Activated naive CD8-positive, alpha-beta T cell (primary cell): ENCODE results near the gene HOMER1.
"Not testable (repeated sequence)": the region's sequence is repeated elsewhere in the genome, so short reads cannot be mapped to it uniquely, and the experiment has no call there.

Experiments used
- H3K27ac Mint-ChIP-seq: one replicate; pipeline ENCODE4 v1.8.0; 2021; ENCODE audit warnings: mixed read lengths
- H3K27me3 Mint-ChIP-seq: one replicate; pipeline ENCODE4 v1.8.0; 2021; ENCODE audit warnings: mixed read lengths
- H3K36me3 Mint-ChIP-seq: one replicate; pipeline ENCODE4 v1.8.0; 2021; ENCODE audit warnings: mixed read lengths
- H3K4me1 Mint-ChIP-seq: one replicate; pipeline ENCODE4 v1.8.0; 2021; ENCODE audit warnings: low read depth, mixed read lengths
- H3K4me3 Mint-ChIP-seq: one replicate; pipeline ENCODE4 v1.8.0; 2021; ENCODE audit warnings: mild to moderate bottlenecking, mixed read lengths
- H3K9me3 Mint-ChIP-seq: one replicate; pipeline ENCODE4 v1.8.0; 2021; ENCODE audit warnings: low read depth, mixed read lengths

HOMER1 gene

GRCh38 chr5:79529110-79529509 is 15.2 kb upstream of the HOMER1 start:
- no peak overlapping the region for H3K4me3 Mint-ChIP-seq
- H3K27ac Mint-ChIP-seq: no peak overlapping the region
- peaks cover 3% of the 10 kb centered on the region for H3K27me3 Mint-ChIP-seq

DNA sequence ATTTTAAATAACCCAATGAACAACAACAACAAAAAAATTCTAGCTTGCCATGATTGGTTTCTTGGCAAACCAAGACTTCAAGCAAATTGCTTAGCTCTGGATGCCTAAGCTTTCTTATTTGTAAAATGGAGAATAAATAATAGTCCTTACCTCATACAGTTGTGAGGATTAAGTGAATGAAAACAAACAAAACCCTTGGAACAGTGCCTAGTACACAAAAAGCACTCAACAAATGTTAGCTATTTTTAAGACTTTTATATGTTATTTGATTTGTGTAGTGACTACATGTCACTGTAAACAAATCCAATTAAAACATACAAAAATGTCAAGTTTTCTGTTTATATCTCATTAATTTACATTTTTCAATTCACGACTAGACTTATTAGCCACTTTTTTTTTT is 13.5 kb upstream of the HOMER1 start:
- Mint-ChIP-seq H3K9me3 (peaks cover 7% of the 10 kb centered on the region), H3K4me1 (peaks cover 4% of the 10 kb centered on the region), H3K36me3 (peaks cover 6% of the 10 kb centered on the region), H3K4me3 (no peak overlapping the region), H3K27me3 (peaks cover 3% of the 10 kb centered on the region), H3K27ac (no peak overlapping the region)

More at GRCh38 chr5:79529110-79529509, 15.2 kb upstream of the HOMER1 start:
- Mint-ChIP-seq H3K36me3 (peaks cover 6% of the 10 kb centered on the region), H3K4me1 (peaks cover 4% of the 10 kb centered on the region), H3K9me3 (peaks cover 5% of the 10 kb centered on the region)

GRCh38 chr5:79526928-79527327 is 13.0 kb upstream of the HOMER1 start:
- H3K27me3 Mint-ChIP-seq: peaks cover 3% of the 10 kb centered on the region
- no peak overlapping the region for H3K27ac Mint-ChIP-seq
- peaks cover 4% of the 10 kb centered on the region for H3K4me1 Mint-ChIP-seq
- peaks cover 7% of the 10 kb centered on the region for H3K9me3 Mint-ChIP-seq
- H3K36me3 Mint-ChIP-seq: peaks cover 6% of the 10 kb centered on the region
- no peak overlapping the region for H3K4me3 Mint-ChIP-seq

GRCh38 chr5:79526493-79526892 is 12.6 kb upstream of the HOMER1 start:
- Mint-ChIP-seq H3K27me3 (peaks cover 3% of the 10 kb centered on the region), H3K4me1 (peaks cover 4% of the 10 kb centered on the region), H3K4me3 (no peak overlapping the region), H3K27ac (no peak overlapping the region), H3K9me3 (peaks cover 7% of the 10 kb centered on the region), H3K36me3 (peaks cover 6% of the 10 kb centered on the region)

GRCh38 chr5:79521156-79521555 is 7.2 kb upstream of the HOMER1 start:
- Mint-ChIP-seq H3K9me3 (peaks cover 7% of the 10 kb centered on the region), H3K4me3 (no peak overlapping the region), H3K27me3 (peaks cover 3% of the 10 kb centered on the region), H3K27ac (no peak overlapping the region), H3K4me1 (peaks cover 14% of the 10 kb centered on the region), H3K36me3 (peaks cover 4% of the 10 kb centered on the region)

DNA sequence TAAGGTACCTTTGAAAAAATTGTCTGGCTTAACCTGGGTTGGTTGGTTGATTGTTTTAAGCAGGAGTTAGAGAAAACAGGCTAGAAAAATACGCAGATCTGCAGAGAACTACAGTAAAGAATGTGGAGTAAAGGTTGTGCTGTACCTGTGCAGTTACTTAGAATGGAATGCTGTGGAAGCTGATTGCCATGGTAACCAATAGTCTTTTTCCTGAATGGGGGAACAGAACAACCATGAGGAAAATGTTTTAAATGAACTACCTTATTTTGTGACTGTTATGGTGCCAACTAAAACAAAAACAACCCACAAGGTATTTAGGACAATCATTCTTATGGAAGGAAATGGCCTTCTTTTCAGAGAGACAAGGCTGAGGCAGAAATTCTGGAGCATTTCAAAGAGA is 4.8 kb upstream of the HOMER1 start:
- H3K9me3 Mint-ChIP-seq: no peaks in the 10 kb centered on the region
- H3K36me3 Mint-ChIP-seq: no peaks in the 10 kb centered on the region
- H3K4me3 Mint-ChIP-seq: no peak overlapping the region
- H3K4me1 Mint-ChIP-seq: peaks cover 18% of the 10 kb centered on the region
- H3K27ac Mint-ChIP-seq: peak overlapping the region; percentile 30
- H3K27me3 Mint-ChIP-seq: no peaks in the 10 kb centered on the region

DNA sequence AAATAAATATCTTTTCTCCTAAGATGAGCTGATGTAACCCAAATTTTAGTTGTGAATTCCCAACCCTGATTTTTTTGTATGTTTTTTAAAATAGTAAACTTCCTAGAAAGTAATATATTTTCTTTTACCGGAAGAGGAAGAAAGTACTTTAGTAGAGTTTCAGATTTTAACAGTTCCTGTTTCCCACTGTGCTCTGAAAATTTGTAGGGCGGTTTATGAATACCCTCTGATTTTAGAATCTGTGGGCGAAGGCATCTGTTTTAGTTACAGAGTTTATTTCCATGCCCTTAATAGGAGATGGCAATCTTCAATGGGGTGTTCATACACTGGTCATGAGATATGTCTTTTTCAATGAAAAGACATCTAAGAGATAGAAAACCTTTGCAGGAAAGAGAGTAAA is 3.7 kb upstream of the HOMER1 start:
- H3K9me3 Mint-ChIP-seq: no peaks in the 10 kb centered on the region
- peak overlapping the region; percentile 46 for H3K27ac Mint-ChIP-seq
- H3K4me1 Mint-ChIP-seq: peaks cover 21% of the 10 kb centered on the region
- peaks cover 1% of the 10 kb centered on the region for H3K27me3 Mint-ChIP-seq
- no peak overlapping the region for H3K4me3 Mint-ChIP-seq
- no peaks in the 10 kb centered on the region for H3K36me3 Mint-ChIP-seq

GRCh38 chr5:79516986-79517385 is 3.1 kb upstream of the HOMER1 start:
- H3K4me3 Mint-ChIP-seq: peak overlapping the region; percentile 2

DNA sequence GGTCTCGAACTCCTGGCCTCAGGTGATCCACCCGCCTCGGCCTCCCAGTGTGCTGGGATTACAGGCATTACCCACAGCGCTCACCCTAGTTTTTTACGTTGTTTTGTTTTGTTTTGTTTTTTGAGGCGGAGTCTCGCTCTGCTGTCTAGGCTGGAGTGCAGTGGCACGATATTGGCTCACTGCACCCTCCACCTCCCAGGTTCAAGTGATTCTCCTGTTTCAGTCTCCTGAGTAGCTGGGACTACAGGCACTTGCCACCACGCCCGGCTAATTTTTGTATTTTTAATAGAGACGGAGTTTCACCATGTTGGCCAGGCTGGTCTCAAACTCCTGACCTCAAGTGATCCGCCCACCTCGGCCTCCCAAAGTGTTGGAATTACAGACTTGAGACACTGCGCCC is 2.4 kb upstream of the HOMER1 start:
- not testable (repeated sequence) for H3K4me3 Mint-ChIP-seq, H3K27me3 Mint-ChIP-seq, H3K27ac Mint-ChIP-seq, H3K36me3 Mint-ChIP-seq, H3K9me3 Mint-ChIP-seq
- peaks cover 33% of the 10 kb centered on the region for H3K4me1 Mint-ChIP-seq

More at GRCh38 chr5:79516986-79517385, 3.1 kb upstream of the HOMER1 start:
- peaks cover 27% of the 10 kb centered on the region for H3K4me1 Mint-ChIP-seq
- H3K9me3 Mint-ChIP-seq: no peaks in the 10 kb centered on the region
- no peaks in the 10 kb centered on the region for H3K36me3 Mint-ChIP-seq
- peaks cover 3% of the 10 kb centered on the region for H3K27me3 Mint-ChIP-seq
- H3K27ac Mint-ChIP-seq: peak overlapping the region; percentile 59

GRCh38 chr5:79514391-79515105 is 614 bp upstream of the HOMER1 start:
- H3K27me3 Mint-ChIP-seq: peaks cover 7% of the 10 kb centered on the region
- H3K27ac Mint-ChIP-seq: peak overlapping the region; percentile 95
- no peaks in the 10 kb centered on the region for H3K9me3 Mint-ChIP-seq
- peaks cover 44% of the 10 kb centered on the region for H3K4me1 Mint-ChIP-seq
- H3K4me3 Mint-ChIP-seq: peak overlapping the region; percentile 94
- peaks cover 3% of the 10 kb centered on the region for H3K36me3 Mint-ChIP-seq

GRCh38 chr5:79513308-79513703 is 628 bp downstream of the HOMER1 start:
- Mint-ChIP-seq H3K36me3 (peaks cover 3% of the 10 kb centered on the region), H3K4me1 (peaks cover 56% of the 10 kb centered on the region), H3K27ac (peak overlapping the region; percentile 61), H3K4me3 (peak overlapping the region; percentile 89), H3K9me3 (no peaks in the 10 kb centered on the region), H3K27me3 (peaks cover 7% of the 10 kb centered on the region)

DNA sequence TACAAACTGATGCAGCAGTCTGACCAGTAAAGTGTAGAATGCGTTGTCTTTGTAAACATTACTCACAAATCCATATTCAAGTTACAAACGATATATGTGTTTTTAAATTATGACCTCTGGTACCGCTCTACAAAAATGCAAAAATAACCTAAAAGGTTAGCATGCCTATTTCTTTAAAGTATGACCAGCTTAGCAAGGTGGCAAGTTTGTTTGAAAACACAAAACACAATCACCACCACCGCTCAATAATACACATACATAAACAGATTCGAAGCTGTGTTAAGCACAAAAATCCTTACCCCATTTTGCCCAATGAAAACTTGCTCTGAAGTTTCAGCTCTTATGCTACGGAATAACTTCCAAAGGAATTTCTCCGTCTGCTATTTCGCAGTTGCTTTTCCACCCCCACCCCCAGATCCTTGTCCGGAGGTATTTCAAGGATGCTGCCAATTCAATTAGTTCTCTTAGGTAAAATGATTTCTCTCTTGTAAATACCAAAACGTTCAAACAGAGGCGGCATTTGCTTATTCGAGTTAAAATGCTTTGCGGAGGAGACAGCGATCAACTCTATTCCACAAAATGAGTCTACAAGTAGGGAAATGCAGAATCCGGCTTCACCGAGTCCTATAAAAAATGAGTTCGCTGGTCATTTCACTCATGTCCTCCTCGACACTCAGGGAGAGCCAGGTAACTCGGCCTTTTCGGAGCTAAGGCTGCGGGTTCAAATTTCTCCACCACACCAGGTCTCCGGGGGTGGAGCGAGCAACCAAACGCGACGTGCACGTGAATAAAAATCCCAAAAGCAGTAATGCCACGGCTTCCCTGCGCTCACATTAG is 1.2 kb downstream of the HOMER1 start:
- Mint-ChIP-seq H3K4me3 (peak overlapping the region; percentile 89), H3K27me3 (peaks cover 7% of the 10 kb centered on the region), H3K36me3 (peaks cover 3% of the 10 kb centered on the region), H3K4me1 (peaks cover 56% of the 10 kb centered on the region), H3K9me3 (no peaks in the 10 kb centered on the region), H3K27ac (peak overlapping the region; percentile 61)

DNA sequence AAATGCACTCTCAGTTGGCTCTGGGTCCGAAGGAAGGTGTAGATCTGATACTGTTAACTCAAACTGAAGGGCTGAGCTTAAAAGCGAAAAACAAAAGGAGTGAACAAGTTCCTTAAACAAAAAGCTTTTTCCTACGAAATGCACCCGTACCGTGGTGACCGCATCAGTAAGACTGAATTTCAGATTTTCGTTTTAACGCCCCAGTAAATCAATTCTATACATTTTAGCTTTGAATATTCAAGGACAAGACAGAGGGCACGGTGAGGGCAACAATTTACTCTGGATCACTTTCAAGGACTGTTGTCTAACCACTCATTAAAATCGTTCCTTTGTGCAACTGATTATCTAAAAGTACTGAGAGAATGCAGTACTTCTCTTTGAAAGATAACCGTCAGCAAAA is 1.9 kb downstream of the HOMER1 start:
- Mint-ChIP-seq H3K36me3 (peaks cover 3% of the 10 kb centered on the region), H3K9me3 (no peaks in the 10 kb centered on the region), H3K4me3 (peak overlapping the region; percentile 89), H3K4me1 (peaks cover 52% of the 10 kb centered on the region), H3K27me3 (peaks cover 7% of the 10 kb centered on the region), H3K27ac (no peak overlapping the region)

DNA sequence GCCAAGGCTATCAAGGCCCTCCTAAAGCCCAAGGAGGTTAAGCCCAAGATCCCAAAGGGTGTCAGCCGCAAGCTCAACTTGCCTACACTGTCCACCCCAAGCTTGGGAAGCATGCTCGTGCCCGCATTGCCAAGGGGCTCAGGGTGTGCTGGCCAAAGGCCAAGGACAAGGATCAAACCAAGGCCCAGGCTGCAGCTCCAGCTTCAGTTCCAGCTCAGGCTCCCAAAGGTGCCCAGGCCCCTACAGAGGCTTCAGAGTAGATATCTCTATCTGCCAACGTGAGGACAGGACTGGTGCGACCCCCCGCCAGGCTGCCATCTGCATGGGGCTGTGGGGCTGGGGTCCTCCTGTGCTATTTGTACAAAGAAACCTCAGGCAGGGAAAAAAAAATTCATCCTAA is 3.3 kb downstream of the HOMER1 start:
- H3K36me3 Mint-ChIP-seq: peaks cover 6% of the 10 kb centered on the region
- no peaks in the 10 kb centered on the region for H3K9me3 Mint-ChIP-seq
- H3K4me3 Mint-ChIP-seq: peak overlapping the region; percentile 5
- H3K27me3 Mint-ChIP-seq: peaks cover 7% of the 10 kb centered on the region
- H3K4me1 Mint-ChIP-seq: peaks cover 49% of the 10 kb centered on the region
- no peak overlapping the region for H3K27ac Mint-ChIP-seq

DNA sequence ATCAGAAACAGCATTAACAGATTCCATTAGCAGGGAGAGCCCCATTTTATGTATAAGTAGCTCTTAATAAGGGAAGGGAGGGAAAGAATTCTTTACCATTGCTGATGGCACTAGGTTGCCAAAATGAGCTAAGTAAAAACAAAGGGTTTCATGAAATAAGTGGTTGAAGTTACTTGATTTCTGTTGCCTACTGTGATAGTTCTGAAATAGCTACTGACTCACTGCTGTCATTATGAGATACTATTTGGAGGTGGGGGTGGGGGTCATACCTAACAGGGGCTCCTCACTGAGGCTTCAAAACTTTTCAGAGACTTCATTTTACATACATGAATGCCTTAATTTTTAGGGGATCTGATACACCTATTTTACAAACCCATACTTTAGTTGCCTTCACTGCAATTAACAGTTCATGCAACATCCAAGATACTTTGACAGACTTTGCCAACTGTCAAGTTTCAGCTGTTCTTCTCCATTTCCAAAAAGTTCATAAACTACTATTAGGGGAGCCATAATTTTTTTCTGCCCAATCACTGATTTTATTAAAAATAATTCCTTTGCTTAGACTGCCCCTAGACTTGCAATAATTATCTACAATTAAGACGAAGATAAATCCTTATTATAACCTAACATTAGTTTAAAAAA is 4.6 kb downstream of the HOMER1 start:
- H3K27ac Mint-ChIP-seq: no peak overlapping the region
- H3K36me3 Mint-ChIP-seq: peaks cover 6% of the 10 kb centered on the region
- no peaks in the 10 kb centered on the region for H3K9me3 Mint-ChIP-seq
- H3K27me3 Mint-ChIP-seq: peaks cover 7% of the 10 kb centered on the region
- H3K4me3 Mint-ChIP-seq: no peak overlapping the region
- peaks cover 42% of the 10 kb centered on the region for H3K4me1 Mint-ChIP-seq
